ENCODE measurements around the gene ATP1A3. TPM values are rescaled to one million over a fixed set of nuclear protein-coding genes. Genes with fewer than 3 reads are reported as not detected.

ATP1A3 gene
- polyA plus RNA-seq, 1 of the 3 experiments (the other 2 are of a cell fraction) = 0.77 TPM

DNA sequence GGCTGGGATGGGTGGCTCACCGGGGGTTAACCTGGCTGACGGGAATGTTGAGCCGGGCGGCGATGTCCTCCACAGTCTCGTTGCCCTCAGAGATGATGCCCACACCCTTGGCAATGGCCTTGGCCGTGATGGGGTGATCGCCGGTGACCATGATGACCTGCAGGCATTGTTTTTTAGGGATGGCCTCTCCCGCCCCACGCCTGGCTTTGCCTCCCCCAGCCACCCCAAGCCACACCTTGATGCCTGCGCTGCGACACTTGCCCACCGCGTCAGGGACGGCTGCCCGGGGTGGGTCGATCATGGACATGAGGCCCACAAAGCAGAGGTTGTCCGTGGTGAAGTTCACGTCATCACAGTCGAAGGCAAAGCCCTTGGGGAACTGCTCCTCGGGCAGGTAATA, 16.1 kb downstream of the ATP1A3 start (continued):
- TF ChIP-seq GABPA (IDR thresholded peaks at IDR 0.05; ENCODE audit: low read depth) (no peak), TEAD4 (IDR thresholded peaks at IDR 0.05; ENCODE audit: borderline replicate concordance, insufficient read depth) (no peak), RFX5 (IDR thresholded peaks at IDR 0.05; ENCODE audit: low read length) (no peak), RXRA (IDR thresholded peaks at IDR 0.05; ENCODE audit: borderline replicate concordance, low read depth) (no peak)
- TF ChIP-seq, protein P1, sequence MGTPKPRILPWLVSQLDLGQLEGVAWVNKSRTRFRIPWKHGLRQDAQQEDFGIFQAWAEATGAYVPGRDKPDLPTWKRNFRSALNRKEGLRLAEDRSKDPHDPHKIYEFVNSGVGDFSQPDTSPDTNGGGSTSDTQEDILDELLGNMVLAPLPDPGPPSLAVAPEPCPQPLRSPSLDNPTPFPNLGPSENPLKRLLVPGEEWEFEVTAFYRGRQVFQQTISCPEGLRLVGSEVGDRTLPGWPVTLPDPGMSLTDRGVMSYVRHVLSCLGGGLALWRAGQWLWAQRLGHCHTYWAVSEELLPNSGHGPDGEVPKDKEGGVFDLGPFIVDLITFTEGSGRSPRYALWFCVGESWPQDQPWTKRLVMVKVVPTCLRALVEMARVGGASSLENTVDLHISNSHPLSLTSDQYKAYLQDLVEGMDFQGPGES (IDR thresholded peaks at IDR 0.05; ENCODE audit: low read depth, low read length) = no peak

DNA sequence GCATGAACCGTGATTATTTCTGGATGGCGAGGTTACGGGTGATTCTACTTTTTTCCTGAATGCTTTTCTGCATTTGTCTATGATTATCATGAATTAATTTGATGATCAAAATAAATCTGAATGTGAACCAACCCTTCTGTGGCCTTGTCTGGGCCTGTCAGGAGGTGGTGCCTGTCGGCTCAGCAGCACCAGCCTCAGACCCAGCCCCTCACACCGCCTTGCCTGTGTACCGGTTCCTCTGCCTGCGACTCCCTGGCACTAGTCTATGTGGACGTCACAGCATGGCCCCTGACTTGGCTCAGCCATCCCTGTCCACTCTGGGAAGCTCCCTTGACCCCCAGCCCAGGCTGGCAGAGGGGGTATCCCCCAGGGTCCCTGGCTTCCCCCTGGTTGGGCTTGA, 19.4 kb downstream of the ATP1A3 start:
- Histone ChIP-seq H3K36me3 (replicated peaks in 1 of 2; ENCODE audit: control insufficient read depth in 1 of 2, insufficient read depth in 2 of 2, low read length in 1 of 2) (no peaks in the 10 kb centered on the region), H4K20me1 (ENCODE audit: insufficient read depth) (no peaks in the 10 kb centered on the region), H3K9me2 (no peaks in the 10 kb centered on the region), H3K4me3 (ENCODE audit: low read depth in 2 of 2, low read length in 1 of 2) (no peak overlapping the region), H3K4me1 (ENCODE audit: control insufficient read depth in 1 of 2, insufficient read depth in 2 of 2, low read depth in 1 of 2, low read length in 1 of 2) (no peaks in the 10 kb centered on the region), H3K27me3 (ENCODE audit: insufficient read depth) (no peaks in the 10 kb centered on the region), H3K4me2 (no peak overlapping the region), H3K79me2 (ENCODE audit: insufficient read depth) (no peaks in the 10 kb centered on the region), H3K9me3 (no peaks in the 10 kb centered on the region), H2AFZ (ENCODE audit: low read depth) (no peak overlapping the region), H3K27ac (ENCODE audit: low read depth in 2 of 2, low read length in 1 of 2) (no peak overlapping the region), H3K9ac (no peak overlapping the region), H3F3A (replicated peaks; ENCODE audit: insufficient read depth) (no peaks in the 10 kb centered on the region)
- WGBS (ENCODE audit: low lambda C conversion rate) = 81% methylated on average over 8 of the region's 8 CpGs
- DNase-seq = no peak
- TF ChIP-seq, protein P1 (IDR thresholded peaks at IDR 0.05; ENCODE audit: low read depth, low read length) = no peak
- TF ChIP-seq RAD21 (IDR thresholded peaks at IDR 0.05; ENCODE audit: low read length) (no peak), CHD2 (IDR thresholded peaks at IDR 0.05; ENCODE audit: low read length, partially characterized antibody) (no peak), NFIC (IDR thresholded peaks at IDR 0.05; ENCODE audit: borderline replicate concordance) (no peak), TAF1 (IDR thresholded peaks at IDR 0.05; ENCODE audit: borderline replicate concordance, low read depth, low read length) (no peak), RFX5 (IDR thresholded peaks at IDR 0.05; ENCODE audit: low read length) (no peak), POLR2AphosphoS5 (IDR thresholded peaks at IDR 0.05; ENCODE audit: low read depth, low read length) (no peak)
- TF ChIP-seq, protein P2, sequence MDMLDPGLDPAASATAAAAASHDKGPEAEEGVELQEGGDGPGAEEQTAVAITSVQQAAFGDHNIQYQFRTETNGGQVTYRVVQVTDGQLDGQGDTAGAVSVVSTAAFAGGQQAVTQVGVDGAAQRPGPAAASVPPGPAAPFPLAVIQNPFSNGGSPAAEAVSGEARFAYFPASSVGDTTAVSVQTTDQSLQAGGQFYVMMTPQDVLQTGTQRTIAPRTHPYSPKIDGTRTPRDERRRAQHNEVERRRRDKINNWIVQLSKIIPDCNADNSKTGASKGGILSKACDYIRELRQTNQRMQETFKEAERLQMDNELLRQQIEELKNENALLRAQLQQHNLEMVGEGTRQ (IDR thresholded peaks at IDR 0.05; ENCODE audit: borderline replicate concordance, low read depth, low read length) = no peak
- TF ChIP-seq, protein P3, sequence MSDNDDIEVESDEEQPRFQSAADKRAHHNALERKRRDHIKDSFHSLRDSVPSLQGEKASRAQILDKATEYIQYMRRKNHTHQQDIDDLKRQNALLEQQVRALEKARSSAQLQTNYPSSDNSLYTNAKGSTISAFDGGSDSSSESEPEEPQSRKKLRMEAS (IDR thresholded peaks at IDR 0.05; ENCODE audit: low read depth) = no peak
- CTCF ChIA-PET = interaction anchor here (1.2 to 1.4 kb wide), 2 partner anchors 16 to 60 kb away, joined by 3 read pairs; partner anchors contain the start of gene RABAC1
- POLR2A ChIA-PET = interaction anchor here (0.5 kb wide), 1 partner anchor 11 kb away, joined by 3 read pairs; no protein-coding TSS in a partner anchor

Data from SK-N-SH (cell line).